HFF-Myc (cell line): ENCODE measurements around the gene PARP16.

Experiments used
- DNase-seq: peaks from one replicate; pipeline ENCODE4 v3.0.0-alpha.2; 2011; ENCODE audit warnings: low read depth; ENCODE audit errors: extremely low read depth
- H3K4me3 ChIP-seq: replicated peaks from 2 replicates; pipeline ENCODE4 v1.5.1; 2011; ENCODE audit warnings: low read depth, mild to moderate bottlenecking, control low read depth, low read length
- TF ChIP-seq, protein P1 (sequence below): IDR thresholded peaks from 2 replicates; pipeline ENCODE4 v1.5.1; 2012; ENCODE audit warnings: mild to moderate bottlenecking, low read depth, low read length, control low read depth; ENCODE audit errors: missing control alignments

Gene PARP16

DNA sequence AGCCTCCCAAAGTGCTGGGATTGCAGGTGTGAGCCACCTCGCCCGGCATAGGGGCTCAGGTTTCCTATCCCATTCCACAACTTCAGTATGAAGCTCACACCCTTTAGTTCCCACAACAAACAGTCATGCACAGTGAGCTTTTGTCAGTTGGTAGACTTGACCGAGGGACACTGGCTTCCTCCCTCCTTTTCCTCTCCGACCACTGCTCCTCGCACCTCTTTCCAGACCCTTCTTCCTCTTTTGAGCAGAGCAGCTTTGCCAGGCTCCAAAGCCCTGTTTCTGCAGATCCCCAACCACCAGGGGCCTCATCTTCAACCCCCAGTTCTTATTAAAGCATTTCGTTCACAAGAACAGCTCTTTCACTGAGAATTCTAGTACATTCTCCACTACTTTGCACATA, 62.7 kb downstream of the PARP16 start:
- H3K4me3 ChIP-seq, result no peak overlapping the region
- TF ChIP-seq, protein P1, sequence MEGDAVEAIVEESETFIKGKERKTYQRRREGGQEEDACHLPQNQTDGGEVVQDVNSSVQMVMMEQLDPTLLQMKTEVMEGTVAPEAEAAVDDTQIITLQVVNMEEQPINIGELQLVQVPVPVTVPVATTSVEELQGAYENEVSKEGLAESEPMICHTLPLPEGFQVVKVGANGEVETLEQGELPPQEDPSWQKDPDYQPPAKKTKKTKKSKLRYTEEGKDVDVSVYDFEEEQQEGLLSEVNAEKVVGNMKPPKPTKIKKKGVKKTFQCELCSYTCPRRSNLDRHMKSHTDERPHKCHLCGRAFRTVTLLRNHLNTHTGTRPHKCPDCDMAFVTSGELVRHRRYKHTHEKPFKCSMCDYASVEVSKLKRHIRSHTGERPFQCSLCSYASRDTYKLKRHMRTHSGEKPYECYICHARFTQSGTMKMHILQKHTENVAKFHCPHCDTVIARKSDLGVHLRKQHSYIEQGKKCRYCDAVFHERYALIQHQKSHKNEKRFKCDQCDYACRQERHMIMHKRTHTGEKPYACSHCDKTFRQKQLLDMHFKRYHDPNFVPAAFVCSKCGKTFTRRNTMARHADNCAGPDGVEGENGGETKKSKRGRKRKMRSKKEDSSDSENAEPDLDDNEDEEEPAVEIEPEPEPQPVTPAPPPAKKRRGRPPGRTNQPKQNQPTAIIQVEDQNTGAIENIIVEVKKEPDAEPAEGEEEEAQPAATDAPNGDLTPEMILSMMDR, result no peak
- no peak for DNase-seq

DNA sequence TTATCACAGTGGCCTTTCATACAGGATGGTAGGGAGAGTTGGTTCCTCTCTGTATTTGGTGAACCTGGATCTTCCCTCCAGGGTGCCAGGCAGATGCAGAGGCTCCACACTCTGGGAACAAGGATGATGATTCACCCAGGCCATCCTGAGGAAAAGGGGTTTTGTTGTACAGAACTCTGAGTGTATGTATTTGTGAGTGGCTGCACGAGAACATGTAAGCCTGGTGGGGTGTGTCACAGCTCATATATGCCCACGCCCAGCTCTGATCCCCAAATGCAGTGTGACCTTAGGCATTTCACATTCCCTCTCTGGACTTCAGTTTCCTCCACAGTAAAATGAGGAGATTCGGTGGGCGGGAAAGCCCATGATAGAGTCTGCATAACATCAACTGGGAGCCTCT, 63.8 kb downstream of the PARP16 start:
- no peak overlapping the region for H3K4me3 ChIP-seq
- TF ChIP-seq, protein P1, result no peak
- DNase-seq, result no peak

DNA sequence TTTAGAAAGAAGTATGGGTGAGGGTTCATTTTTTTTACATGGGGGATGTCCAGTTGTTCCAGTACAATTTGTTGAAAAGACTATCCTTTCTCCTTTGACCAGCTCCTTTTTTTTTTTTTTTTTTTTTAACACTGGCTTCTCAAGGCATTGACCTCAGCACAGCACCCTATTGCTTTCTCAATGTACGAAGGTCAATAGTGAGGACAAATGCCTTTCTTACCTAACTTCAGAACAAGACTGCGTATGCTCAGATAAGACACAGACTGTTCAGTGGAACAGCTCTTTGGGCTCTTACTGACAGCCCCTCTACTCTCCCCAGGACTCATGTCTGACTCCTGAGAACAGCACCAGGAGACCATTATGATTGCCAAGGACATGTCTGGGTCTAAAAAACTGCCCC, 65.0 kb downstream of the PARP16 start:
- DNase-seq, result no peak
- no peak overlapping the region for H3K4me3 ChIP-seq
- TF ChIP-seq, protein P1, result no peak

DNA sequence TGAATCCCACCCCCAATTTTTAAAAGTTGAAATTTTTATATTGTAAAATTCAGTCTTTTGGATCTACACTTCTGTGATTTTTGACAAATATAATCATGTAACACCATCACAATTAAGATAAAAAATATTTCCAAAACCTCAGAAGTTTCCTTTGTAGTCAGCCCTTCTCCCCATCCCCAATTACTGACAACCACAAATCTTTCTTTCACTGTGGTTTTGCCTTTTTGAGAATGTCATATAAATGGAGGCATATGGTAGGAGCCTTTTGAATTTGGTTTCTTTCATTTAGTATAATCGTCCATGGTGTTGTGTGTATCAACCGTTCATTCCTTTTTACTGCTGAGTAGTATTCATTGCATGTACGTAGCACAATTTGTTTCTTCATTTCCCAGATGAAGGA, 67.5 kb downstream of the PARP16 start:
- TF ChIP-seq, protein P1, result no peak
- DNase-seq, result no peak

DNA sequence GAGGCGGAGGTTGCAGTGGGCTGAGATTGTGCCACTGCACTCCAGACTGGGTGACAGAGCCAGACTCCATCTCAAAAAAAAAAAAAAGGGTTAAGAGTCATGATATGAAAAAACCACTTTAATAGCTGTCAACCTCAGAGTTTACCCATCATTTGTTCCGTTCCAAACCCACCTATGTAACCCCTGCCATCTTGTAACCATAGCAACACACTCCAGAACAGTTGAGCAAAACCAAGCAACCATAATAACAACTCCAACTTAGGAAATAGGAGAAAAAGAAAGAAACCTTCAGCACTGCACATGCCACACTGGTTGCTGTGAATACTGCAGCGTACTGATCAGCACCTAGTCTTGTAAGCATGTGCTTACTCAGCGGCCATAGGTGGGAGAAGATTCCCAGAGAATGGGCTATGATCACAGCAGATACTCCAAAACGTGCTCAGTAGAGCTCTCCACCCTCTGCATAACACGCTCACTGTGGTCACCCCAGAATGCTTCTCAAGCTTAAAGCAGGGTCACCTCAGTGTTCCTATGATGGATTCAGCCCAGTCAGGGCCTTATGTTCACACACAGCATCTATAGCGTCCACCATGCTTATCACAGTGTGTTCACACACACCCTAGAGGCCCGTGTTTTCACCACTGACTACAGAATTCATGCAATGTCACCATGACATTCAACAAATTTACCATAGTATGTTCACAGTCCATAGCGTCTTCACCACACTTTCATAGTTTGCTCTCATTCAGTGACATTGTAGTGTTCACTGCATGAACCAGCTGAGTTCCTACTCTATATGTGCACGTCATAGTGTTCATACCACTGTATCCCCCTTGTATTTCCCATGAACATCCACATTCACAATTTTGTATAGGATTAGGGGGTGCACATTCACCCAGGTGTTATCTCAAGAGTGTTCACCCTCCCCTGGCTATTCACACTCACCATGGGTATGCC, 68.9 kb downstream of the PARP16 start:
- H3K4me3 ChIP-seq, result no peak overlapping the region
- TF ChIP-seq, protein P1, result no peak
- DNase-seq, result no peak

More for the DNA sequence above, 67.5 kb downstream of the PARP16 start:
- H3K4me3 ChIP-seq, result no peak overlapping the region

DNA sequence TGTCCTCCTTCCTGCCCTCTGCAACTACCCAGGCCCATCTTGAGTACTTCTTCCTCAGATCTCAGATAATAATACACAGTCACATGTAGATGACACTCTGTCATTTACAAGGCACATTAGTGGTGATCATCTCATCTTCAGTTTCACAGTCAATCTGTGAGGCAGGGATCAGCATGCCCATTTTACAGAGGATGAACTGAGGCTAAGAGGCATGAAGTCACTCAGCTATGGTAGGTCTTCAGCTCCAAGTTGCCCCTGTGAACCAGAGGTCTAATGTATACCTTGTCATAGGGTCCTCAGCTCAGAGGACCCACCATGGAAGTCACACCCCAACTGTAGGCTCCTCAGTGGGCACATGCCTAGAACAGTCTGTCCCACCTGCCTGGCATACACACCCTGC, 71.2 kb downstream of the PARP16 start:
- H3K4me3 ChIP-seq, result no peak overlapping the region
- TF ChIP-seq, protein P1, result no peak
- DNase-seq, result no peak
